ENCODE results near the gene CD244.

Gene CD244

DNA sequence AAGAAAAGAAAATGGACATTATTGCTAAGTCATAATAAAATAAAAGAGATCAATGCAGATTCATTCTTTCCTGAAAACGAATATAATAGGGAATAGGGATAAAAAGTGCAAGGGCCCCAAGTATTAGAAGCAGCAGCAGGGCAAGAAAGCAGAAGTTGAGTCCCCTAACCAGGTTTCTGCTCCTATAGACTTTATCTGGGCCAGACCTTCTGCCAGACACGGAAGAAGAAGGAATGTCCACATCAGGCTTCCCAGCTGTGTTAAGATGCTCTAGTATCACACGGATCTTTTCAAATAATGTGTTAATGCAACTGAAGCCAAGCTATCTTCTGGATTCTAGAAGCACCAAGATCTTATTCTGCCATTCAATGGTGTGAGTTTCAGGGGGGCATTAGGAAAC lies 26.9 kb downstream of the CD244 start:
- TF ChIP-seq, protein P1, sequence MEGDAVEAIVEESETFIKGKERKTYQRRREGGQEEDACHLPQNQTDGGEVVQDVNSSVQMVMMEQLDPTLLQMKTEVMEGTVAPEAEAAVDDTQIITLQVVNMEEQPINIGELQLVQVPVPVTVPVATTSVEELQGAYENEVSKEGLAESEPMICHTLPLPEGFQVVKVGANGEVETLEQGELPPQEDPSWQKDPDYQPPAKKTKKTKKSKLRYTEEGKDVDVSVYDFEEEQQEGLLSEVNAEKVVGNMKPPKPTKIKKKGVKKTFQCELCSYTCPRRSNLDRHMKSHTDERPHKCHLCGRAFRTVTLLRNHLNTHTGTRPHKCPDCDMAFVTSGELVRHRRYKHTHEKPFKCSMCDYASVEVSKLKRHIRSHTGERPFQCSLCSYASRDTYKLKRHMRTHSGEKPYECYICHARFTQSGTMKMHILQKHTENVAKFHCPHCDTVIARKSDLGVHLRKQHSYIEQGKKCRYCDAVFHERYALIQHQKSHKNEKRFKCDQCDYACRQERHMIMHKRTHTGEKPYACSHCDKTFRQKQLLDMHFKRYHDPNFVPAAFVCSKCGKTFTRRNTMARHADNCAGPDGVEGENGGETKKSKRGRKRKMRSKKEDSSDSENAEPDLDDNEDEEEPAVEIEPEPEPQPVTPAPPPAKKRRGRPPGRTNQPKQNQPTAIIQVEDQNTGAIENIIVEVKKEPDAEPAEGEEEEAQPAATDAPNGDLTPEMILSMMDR (IDR thresholded peaks at IDR 0.05; ENCODE audit: insufficient read depth, missing control alignments) = no peak
- FAIRE-seq (no peak), DNase-seq (ENCODE audit: insufficient read length, low spot score) (no peak)

DNA sequence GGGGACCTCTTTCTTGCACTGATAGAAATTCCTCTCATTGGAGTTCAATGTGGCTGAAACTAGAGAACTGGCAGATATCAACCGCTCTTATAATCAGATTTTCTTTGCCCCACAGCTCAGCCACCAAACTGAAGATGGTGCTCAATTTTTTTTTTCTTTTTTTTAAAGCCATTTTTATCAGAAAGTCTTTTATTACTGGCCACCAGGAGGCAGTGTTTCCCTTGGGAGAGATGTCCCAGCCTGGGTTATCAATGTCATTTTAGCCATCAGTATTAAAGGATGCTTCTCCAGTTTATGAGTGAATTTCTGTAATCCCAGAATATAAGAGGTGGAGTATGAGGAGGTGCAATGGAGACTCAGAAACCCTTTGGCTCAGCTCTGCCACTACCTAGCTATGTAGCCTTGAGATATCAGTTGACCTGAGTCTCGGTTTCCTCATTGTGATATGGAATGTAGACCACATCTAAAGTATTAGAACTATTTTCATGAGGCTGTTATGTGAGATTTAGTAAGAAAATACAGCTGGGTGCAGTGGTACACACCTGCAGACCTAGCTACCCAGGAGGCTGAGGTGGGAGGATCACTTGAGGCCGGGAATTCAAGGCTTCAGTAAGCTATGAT lies 27.6 kb downstream of the CD244 start:
- TF ChIP-seq, protein P1 (IDR thresholded peaks at IDR 0.05; ENCODE audit: insufficient read depth, missing control alignments) = peak; percentile 26
- DNase-seq (ENCODE audit: insufficient read length, low spot score) (no peak), FAIRE-seq (no peak)

DNA sequence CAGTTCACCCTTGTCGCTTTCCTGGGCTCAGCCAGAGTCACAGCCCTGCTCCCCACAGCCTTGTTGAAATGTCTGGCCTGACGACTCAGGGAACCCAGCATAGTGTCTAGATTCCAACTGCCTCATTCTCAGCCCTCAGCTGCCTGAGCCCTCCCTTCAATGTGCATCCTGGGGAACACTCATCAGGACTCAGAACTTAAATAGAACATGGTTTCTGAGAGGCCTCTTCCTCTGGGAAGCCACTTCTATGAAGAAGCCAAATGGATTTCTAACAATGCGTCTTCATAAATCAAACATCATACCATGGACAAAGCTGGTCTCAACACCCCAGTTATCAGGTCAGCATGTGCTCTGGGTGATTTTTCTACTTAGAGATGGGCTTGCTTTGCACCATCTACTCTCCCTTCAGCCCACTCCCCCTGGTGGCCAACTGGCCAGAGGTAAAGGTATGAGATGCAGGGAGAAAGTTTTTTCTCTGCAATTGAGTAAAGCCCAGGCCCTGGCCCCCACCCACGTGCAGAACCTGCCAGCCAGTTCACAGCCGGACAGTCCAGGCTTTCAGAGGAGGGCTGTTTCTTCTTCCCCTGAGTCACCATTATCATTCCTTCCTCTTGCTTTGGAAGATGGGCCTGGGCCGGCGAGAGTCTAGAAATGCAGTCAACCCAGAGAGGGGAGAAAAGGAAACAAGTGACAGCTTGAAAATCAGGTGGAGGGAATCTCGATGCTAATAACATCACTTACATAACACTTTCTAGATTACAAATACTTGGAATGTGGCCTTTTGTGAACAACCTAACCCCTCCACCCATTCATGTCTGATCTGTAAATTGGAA lies 32.1 kb downstream of the CD244 start:
- TF ChIP-seq, protein P1 (IDR thresholded peaks at IDR 0.05; ENCODE audit: insufficient read depth, missing control alignments) = peak; percentile 51
- FAIRE-seq (no peak), DNase-seq (ENCODE audit: insufficient read length, low spot score) (no peak)

DNA sequence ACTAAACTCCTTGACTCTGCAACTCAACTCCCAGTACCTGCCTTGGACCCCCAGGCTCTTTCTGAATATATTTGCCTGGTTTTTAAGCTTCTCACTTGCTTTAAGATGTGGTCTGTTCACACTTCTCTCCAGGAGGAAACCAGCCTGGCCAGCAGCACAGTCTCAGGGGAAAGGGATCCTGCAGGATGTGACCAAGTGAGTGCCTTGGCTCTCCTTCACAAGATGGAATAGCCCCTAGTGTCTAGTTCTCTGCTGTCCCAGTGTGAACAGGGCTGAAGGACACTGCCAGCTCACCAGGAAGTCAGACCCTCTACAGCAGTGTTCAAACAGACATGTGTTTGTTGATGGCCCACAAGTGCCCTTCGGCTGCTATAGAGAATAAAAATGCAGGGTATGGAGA lies 32.9 kb downstream of the CD244 start:
- DNase-seq (ENCODE audit: insufficient read length, low spot score) = no peak
- TF ChIP-seq, protein P1 (IDR thresholded peaks at IDR 0.05; ENCODE audit: insufficient read depth, missing control alignments) = no peak
- no peak for FAIRE-seq

DNA sequence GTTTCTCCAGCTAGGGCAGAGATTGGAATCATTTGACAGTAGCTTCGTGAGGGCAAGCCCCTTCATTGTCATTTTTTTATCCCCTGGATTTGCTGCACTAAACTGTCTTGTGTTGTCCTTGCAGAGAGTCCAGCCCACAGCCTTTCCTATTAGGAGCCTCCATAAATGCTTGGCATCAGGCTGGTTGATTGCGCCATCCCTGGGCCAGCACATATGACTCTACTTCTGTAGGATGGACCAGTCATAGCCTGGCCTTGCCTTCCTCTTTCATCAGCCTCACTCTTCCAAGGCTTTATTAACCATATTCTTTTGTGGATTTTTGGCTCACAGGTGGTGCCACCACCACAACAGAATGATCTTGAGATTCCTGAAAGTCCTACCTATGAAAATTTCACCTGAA lies 35.3 kb downstream of the CD244 start:
- DNase-seq (ENCODE audit: insufficient read length, low spot score) (no peak), FAIRE-seq (no peak)
- TF ChIP-seq, protein P1 (IDR thresholded peaks at IDR 0.05; ENCODE audit: insufficient read depth, missing control alignments) = no peak

DNA sequence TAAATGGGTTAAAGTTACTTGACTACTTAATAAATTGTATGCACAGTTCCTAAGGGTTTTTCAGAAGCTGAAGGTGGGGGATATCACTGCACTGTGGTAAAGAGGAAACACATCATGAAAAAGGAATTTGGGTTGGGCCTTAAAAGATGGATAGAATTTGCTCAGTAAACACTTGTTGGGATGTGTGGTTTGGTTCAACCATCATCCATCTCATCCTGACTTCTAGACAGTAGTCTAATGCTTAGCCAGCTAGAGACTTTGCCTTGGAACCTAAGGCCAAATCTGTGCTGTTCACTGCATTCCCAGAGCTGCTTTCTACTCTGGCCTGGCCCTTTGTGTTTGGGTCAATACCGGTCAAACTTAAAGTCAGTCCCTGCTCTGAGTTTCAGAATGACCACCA lies 36.1 kb downstream of the CD244 start:
- no peak for DNase-seq (ENCODE audit: insufficient read length, low spot score)
- TF ChIP-seq, protein P1 (IDR thresholded peaks at IDR 0.05; ENCODE audit: insufficient read depth, missing control alignments) = no peak
- FAIRE-seq = no peak

DNA sequence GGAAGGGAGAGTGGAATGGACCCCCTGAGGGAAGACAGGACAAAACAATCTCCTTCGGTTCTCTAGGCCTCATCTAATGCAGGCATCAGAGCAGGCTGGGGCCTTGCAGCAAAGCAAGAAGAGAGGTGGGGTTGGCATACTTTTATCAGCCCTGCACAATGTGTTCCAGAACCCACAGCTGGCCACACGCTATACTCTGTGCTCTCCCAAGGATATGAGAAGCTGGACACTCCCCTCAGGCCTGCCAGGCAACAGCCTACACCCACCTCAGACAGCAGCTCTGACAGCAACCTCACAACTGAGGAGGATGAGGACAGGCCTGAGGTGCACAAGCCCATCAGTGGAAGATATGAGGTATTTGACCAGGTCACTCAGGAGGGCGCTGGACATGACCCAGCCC lies 39.4 kb downstream of the CD244 start:
- TF ChIP-seq, protein P1 (IDR thresholded peaks at IDR 0.05; ENCODE audit: insufficient read depth, missing control alignments) = no peak
- FAIRE-seq (no peak), DNase-seq (ENCODE audit: insufficient read length, low spot score) (no peak)

Data from D721Med (cell line).